A549 (cell line): Measurements from ENCODE around the gene DDX39B. TPM values are rescaled to one million over a fixed set of nuclear protein-coding genes. Genes with fewer than 3 reads are reported as not detected.
A peak's percentile ranks its signal among the peaks of the same experiment; 100 is the strongest.

Source experiments
- ATAC-seq, 2 experiments: fragments of 200-7000 bp in 1 of 2; fragments of >200 bp in 1 of 2; cut with Nextera tagmentation in 1 of 2; cut with Tn5 transposase in 1 of 2; 3 replicates each; pipeline versions ENCODE4 v1.8.0 to v1.9.1; 2018 to 2020; ENCODE audit warnings: mild to moderate bottlenecking in 1 of 2, moderate library complexity in 1 of 2
- CTCF ChIA-PET: fragments of 300-600 bp; sonication (Branson Sonifier 250); formaldehyde crosslinking; extraction: SDS; loops from one replicate; lab custom pipeline; 2021; ENCODE audit warnings: antibody characterized with exemption, inconsistent platforms; lab: Yijun Ruan, JAX
- POLR2A ChIA-PET: fragments of 350-600 bp; formaldehyde crosslinking; extraction: SDS; loops from one replicate; lab custom pipeline; 2021; ENCODE audit warnings: antibody characterized with exemption, inconsistent platforms; lab: Yijun Ruan, JAX
- DNase-seq, 2 experiments: peaks; one replicate each; pipeline versions ENCODE4 v3.0.0 to v3.0.0-alpha.2; 2011 to 2016; ENCODE audit warnings: low read depth in 1 of 2, low spot score in 1 of 2
- FAIRE-seq: peaks from 2 replicates; lab custom pipeline; 2011; peaks lifted over from hg19 to GRCh38; lab: Jason Lieb, UNC
- H3K27ac ChIP-seq, 2 experiments: fragments of >200 bp; sonication (Bioruptor Twin); formaldehyde crosslinking; 3 replicates each; pipeline ENCODE4 v1.5.1; 2016 to 2017
- H3K4me1 ChIP-seq: fragments of >200 bp; sonication (Bioruptor Twin); formaldehyde crosslinking; 3 replicates; pipeline ENCODE4 v1.6.1; 2016
- H3K4me2 ChIP-seq: fragments of >200 bp; sonication (Bioruptor Twin); formaldehyde crosslinking; 3 replicates; pipeline ENCODE4 v1.6.1; 2016
- H3K4me3 ChIP-seq: fragments of >200 bp; sonication (Bioruptor Twin); formaldehyde crosslinking; 3 replicates; pipeline ENCODE4 v1.5.1; 2016
- H3K9me3 ChIP-seq: fragments of >200 bp; sonication (Bioruptor Twin); formaldehyde crosslinking; 3 replicates; pipeline ENCODE4 v1.6.1; 2016
- CBX2 ChIP-seq: fragments of 200-600 bp; sonication (generic); IDR thresholded peaks from 2 replicates; pipeline ENCODE4 v1.6.1; 2016; ENCODE audit warnings: low read depth, mild to moderate bottlenecking, borderline replicate concordance
- CHD4 ChIP-seq: fragments of 200-600 bp; sonication (generic); IDR thresholded peaks from 2 replicates; pipeline ENCODE4 v1.6.1; 2016; ENCODE audit warnings: antibody characterized with exemption, mild to moderate bottlenecking, borderline replicate concordance
- EHF ChIP-seq: fragments of 250-450 bp; sonication (Bioruptor Pico); IDR thresholded peaks from 2 replicates; pipeline ENCODE4 v1.5.0; 2020; ENCODE audit warnings: mild to moderate bottlenecking
- FOSB ChIP-seq: fragments of 250-450 bp; sonication (Bioruptor Pico); IDR thresholded peaks from 2 replicates; pipeline ENCODE4 v1.5.0; 2020; ENCODE audit warnings: mild to moderate bottlenecking, moderate library complexity
- FOSL2 ChIP-seq, 2 experiments: fragments of 450-650 bp in 1 of 2; fragments of >200 bp in 1 of 2; sonication (Bioruptor Twin) in 1 of 2; formaldehyde crosslinking; IDR thresholded peaks; 2 replicates each; pipeline versions ENCODE4 v1.5.0 to v1.6.1; 2016 to 2020; ENCODE audit warnings: mild to moderate bottlenecking in 1 of 2, moderate library complexity in 1 of 2
- GATA3 ChIP-seq: IDR thresholded peaks from 2 replicates; pipeline ENCODE4 v1.6.1; 2012; ENCODE audit warnings: borderline replicate concordance
- HEYL ChIP-seq: fragments of 250-450 bp; sonication (Bioruptor Pico); IDR thresholded peaks from 2 replicates; pipeline ENCODE4 v1.8.0; 2021; ENCODE audit warnings: mild to moderate bottlenecking, moderate library complexity
- HOXA7 ChIP-seq: fragments of 250-450 bp; sonication (Bioruptor Pico); IDR thresholded peaks from 2 replicates; pipeline ENCODE4 v1.5.0; 2020; ENCODE audit warnings: mild to moderate bottlenecking, moderate library complexity
- JUN ChIP-seq, 2 experiments: fragments of >200 bp; sonication (Bioruptor Twin); formaldehyde crosslinking; IDR thresholded peaks; 2 replicates in 1 of 2; 3 replicates in 1 of 2; pipeline ENCODE4 v1.6.1; 2016 to 2017
- NFE2L2 ChIP-seq: fragments of 150-350 bp; conservative IDR thresholded peaks from 2 replicates; pipeline ENCODE4 v1.6.1; 2014; ENCODE audit warnings: low read length
- POLR2AphosphoS2 ChIP-seq: conservative IDR thresholded peaks from 2 replicates; pipeline ENCODE4 v1.6.1; 2012; ENCODE audit warnings: low read length, improper control_type of control experiment, inconsistent platforms
- RARB ChIP-seq: fragments of 250-450 bp; sonication (Bioruptor Pico); IDR thresholded peaks from 2 replicates; pipeline ENCODE4 v1.8.0; 2021; ENCODE audit warnings: mild to moderate bottlenecking, moderate library complexity
- RFX5 ChIP-seq: fragments of 450-650 bp; IDR thresholded peaks from 2 replicates; pipeline ENCODE4 v1.7.1; 2014; ENCODE audit warnings: antibody characterized with exemption, mild to moderate bottlenecking, moderate library complexity
- TFCP2L1 ChIP-seq: fragments of 250-450 bp; sonication (Bioruptor Pico); IDR thresholded peaks from 2 replicates; pipeline ENCODE4 v1.5.0; 2021; ENCODE audit warnings: mild to moderate bottlenecking
- ZC3H11A ChIP-seq: fragments of 450-650 bp; IDR thresholded peaks from 2 replicates; pipeline ENCODE4 v1.6.1; 2014; ENCODE audit warnings: antibody characterized with exemption, mild to moderate bottlenecking
- WGBS: methylation state at CpG from one replicate; pipeline ENCODE4 v1.1.6; 2017; ENCODE audit errors: missing lambda C conversion rate; 5-methylcytosine and 5-hydroxymethylcytosine counted together
- polyA plus RNA-seq, 4 experiments: library from polyadenylated mRNA; depleted of rRNA in 3 of 4; stranded (reverse); fragments of >200 nt; fragmentation: RNase III in 1 of 4; extraction: RNeasy Plus Mini Kit Qiagen cat#74134 plus additional on column Dnase treatment in 1 of 4; gene quantifications; 2 replicates in 3 of 4; 3 replicates in 1 of 4; pipeline ENCODE4 v1.2.3, GENCODE V29; 2011 to 2017
- TF ChIP-seq, protein P1 (sequence below): IDR thresholded peaks from 2 replicates; pipeline ENCODE4 v1.6.1; 2012; ENCODE audit warnings: low read depth, borderline replicate concordance
- TF ChIP-seq, protein P2 (sequence below): fragments of >200 bp; sonication (Bioruptor Twin); formaldehyde crosslinking; IDR thresholded peaks from 2 replicates; pipeline ENCODE4 v1.6.1; 2016
- TF ChIP-seq, protein P3 (sequence below): fragments of >200 bp; sonication (Bioruptor Twin); formaldehyde crosslinking; IDR thresholded peaks from 3 replicates; pipeline ENCODE4 v1.6.1; 2016
- TF ChIP-seq, protein P4 (sequence below): fragments of 200-600 bp; sonication (generic); IDR thresholded peaks from 2 replicates; pipeline ENCODE4 v1.6.1; 2016; ENCODE audit warnings: antibody characterized with exemption, mild to moderate bottlenecking, moderate library complexity

The DDX39B gene
- polyA plus RNA-seq, 2 of the 4 experiments (the other 2 are of a cell fraction) = 267 to 441 TPM

DNA sequence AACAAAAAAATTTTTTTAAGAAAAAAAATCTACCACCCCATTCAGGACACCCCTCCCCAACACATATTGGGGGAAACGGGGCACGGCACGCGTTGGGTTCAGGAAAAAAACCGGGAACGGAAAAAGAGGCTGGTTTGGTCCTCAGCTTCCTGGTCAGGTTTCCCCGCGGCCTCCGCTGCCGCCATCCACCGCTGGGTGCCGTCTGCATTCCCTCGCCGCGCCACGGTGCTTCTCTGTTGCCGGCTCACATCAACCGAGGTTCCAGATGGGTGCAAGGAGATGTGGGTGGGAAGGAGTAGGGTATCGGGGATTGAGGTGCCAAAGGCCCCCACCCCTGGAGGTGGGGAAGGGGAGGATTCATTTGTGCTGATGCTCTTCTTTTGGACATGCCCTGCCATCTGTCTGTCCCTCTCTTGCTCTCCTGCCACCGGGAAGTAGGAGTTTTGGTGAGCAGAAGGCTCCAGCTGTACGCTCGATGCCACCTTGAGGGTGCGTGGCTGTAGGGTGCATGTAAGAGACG is 7.2 kb downstream of the DDX39B start:
- 92% methylated on average over 24 of the region's 24 CpGs for WGBS
- no peak for ATAC-seq
- POLR2A ChIA-PET = no interaction called here
- H3K4me2 ChIP-seq = no peak overlapping the region
- H3K27ac ChIP-seq = no peak overlapping the region
- H3K4me3 ChIP-seq = no peak overlapping the region
- H3K9me3 ChIP-seq = no peaks in the 10 kb centered on the region
- peaks cover 15% of the 10 kb centered on the region for H3K4me1 ChIP-seq
- CTCF ChIA-PET = interaction anchor here (1.1 to 2.7 kb wide), 3 partner anchors 11 to 152 kb away, joined by 3 to 8 read pairs (median 4); partner anchors contain the start of gene ATP6V1G2
- DNase-seq = no peak
- TF ChIP-seq, protein P1, sequence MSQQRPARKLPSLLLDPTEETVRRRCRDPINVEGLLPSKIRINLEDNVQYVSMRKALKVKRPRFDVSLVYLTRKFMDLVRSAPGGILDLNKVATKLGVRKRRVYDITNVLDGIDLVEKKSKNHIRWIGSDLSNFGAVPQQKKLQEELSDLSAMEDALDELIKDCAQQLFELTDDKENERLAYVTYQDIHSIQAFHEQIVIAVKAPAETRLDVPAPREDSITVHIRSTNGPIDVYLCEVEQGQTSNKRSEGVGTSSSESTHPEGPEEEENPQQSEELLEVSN = no peak
- TF ChIP-seq, protein P2, sequence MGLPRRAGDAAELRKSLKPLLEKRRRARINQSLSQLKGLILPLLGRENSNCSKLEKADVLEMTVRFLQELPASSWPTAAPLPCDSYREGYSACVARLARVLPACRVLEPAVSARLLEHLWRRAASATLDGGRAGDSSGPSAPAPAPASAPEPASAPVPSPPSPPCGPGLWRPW = no peak
- TF ChIP-seq FOSB (CRISPR knock-in tag) (no peak), CBX2 (no peak), GATA3 (no peak), RARB (CRISPR knock-in tag) (no peak), TFCP2L1 (CRISPR knock-in tag) (no peak), ZC3H11A (no peak), CHD4 (no peak), NFE2L2 (no peak), POLR2AphosphoS2 (no peak), EHF (CRISPR knock-in tag) (no peak), RFX5 (no peak), JUN (IDR thresholded peaks at IDR 0.05) (no peak), FOSL2 (IDR thresholded peaks at IDR 0.05) (no peak), FOSL2 (CRISPR knock-in tag; IDR thresholded peaks at IDR 0.05) (no peak), HEYL (CRISPR knock-in tag) (no peak)
- TF ChIP-seq, protein P3, sequence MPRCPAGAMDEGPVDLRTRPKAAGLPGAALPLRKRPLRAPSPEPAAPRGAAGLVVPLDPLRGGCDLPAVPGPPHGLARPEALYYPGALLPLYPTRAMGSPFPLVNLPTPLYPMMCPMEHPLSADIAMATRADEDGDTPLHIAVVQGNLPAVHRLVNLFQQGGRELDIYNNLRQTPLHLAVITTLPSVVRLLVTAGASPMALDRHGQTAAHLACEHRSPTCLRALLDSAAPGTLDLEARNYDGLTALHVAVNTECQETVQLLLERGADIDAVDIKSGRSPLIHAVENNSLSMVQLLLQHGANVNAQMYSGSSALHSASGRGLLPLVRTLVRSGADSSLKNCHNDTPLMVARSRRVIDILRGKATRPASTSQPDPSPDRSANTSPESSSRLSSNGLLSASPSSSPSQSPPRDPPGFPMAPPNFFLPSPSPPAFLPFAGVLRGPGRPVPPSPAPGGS = no peak
- TF ChIP-seq, protein P4, sequence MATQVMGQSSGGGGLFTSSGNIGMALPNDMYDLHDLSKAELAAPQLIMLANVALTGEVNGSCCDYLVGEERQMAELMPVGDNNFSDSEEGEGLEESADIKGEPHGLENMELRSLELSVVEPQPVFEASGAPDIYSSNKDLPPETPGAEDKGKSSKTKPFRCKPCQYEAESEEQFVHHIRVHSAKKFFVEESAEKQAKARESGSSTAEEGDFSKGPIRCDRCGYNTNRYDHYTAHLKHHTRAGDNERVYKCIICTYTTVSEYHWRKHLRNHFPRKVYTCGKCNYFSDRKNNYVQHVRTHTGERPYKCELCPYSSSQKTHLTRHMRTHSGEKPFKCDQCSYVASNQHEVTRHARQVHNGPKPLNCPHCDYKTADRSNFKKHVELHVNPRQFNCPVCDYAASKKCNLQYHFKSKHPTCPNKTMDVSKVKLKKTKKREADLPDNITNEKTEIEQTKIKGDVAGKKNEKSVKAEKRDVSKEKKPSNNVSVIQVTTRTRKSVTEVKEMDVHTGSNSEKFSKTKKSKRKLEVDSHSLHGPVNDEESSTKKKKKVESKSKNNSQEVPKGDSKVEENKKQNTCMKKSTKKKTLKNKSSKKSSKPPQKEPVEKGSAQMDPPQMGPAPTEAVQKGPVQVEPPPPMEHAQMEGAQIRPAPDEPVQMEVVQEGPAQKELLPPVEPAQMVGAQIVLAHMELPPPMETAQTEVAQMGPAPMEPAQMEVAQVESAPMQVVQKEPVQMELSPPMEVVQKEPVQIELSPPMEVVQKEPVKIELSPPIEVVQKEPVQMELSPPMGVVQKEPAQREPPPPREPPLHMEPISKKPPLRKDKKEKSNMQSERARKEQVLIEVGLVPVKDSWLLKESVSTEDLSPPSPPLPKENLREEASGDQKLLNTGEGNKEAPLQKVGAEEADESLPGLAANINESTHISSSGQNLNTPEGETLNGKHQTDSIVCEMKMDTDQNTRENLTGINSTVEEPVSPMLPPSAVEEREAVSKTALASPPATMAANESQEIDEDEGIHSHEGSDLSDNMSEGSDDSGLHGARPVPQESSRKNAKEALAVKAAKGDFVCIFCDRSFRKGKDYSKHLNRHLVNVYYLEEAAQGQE = no peak
- FAIRE-seq = no peak

DNA sequence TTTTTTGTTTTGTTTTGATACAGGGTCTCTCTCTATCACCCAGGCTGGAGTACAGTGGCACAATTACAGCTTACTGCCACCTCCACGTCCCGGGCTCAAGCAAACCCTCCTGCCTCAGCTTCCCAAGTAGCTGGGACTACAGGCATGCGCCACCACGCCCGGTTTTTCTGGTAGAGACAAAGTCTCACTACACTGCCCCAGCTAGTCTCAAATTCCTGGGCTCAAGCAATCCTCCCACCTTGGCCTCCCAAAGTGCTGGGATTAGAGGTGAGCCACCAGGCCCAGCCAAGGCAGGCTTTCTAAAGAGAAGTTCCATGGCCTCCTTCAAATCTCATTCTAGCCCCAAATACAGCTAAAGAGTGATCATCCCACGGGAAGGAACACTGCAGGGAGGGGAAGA is 7.8 kb downstream of the DDX39B start:
- H3K9me3 ChIP-seq = no peaks in the 10 kb centered on the region

More for the DNA sequence above, 7.8 kb downstream of the DDX39B start:
- 89% methylated on average over 6 of the region's 6 CpGs for WGBS
- no peak overlapping the region for H3K4me3 ChIP-seq
- ATAC-seq (no peak), FAIRE-seq (no peak), DNase-seq (no peak)
- CTCF ChIA-PET = interaction anchor here (0.6 to 2.7 kb wide), 3 partner anchors 12 to 67 kb away, joined by 4 to 8 read pairs (median 4); partner anchors contain the start of gene ATP6V1G2
- POLR2A ChIA-PET = no interaction called here
- peaks cover 9% of the 10 kb centered on the region; the same call in 2 of the 3 replicates for H3K4me1 ChIP-seq
- H3K27ac ChIP-seq = no peak overlapping the region
- no peak overlapping the region for H3K4me2 ChIP-seq
- TF ChIP-seq POLR2AphosphoS2 (0 out of 2 replicates have a peak, but pooled peaks have one; percentile 65), HOXA7 (no peak)
